HG02759 (cell line): ENCODE measurements around the gene MARCHF3.
"Not testable (repeated sequence)": the region's sequence is repeated elsewhere in the genome, so short reads cannot be mapped to it uniquely, and the experiment has no call there.

Source experiments
- ATAC-seq: cut with Tn5 transposase; IDR thresholded peaks from one replicate; pipeline ENCODE4 v1.9.1; 2021; ENCODE audit warnings: mild to moderate bottlenecking, moderate library complexity; ENCODE audit not compliant: unreplicated experiment

Gene MARCHF3

DNA sequence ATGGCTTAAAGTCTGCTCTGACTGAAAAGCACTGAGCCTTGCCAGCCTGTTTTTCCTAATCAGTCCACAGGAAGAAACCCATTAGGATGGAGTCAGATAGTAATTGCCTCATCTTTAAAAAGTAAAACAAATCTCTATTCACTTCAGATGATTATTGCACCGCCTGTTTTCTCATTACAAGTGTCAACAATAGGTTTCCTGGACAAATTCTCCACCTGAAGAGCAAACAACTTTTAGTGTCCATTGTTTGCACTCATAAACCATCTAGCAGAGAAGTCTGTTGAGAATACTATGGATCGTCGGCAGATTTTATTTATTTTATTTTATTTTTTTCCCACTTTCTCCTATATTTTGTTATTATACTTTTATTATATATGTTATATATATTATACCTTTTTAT is 22.7 kb upstream of the MARCHF3 start:
- no peak for ATAC-seq

DNA sequence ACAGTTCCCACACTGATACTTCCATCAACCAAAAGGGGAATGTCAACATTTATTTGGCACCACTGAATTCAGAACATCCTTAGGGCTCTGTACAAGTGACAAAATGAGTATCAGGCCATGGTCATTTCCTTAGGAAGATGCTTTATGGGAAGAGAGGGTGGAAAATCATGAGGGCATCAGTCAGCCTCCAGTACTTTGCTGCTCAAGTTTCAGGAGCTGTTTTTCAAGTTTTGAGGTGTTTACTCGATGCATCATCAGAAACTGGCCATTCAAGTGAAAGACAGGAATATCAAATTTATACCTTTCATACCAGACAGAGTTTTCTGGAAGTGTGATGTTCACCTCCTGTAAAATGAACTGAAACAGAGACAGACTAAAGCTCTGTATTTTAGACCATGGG is 21.2 kb upstream of the MARCHF3 start:
- no peak for ATAC-seq

DNA sequence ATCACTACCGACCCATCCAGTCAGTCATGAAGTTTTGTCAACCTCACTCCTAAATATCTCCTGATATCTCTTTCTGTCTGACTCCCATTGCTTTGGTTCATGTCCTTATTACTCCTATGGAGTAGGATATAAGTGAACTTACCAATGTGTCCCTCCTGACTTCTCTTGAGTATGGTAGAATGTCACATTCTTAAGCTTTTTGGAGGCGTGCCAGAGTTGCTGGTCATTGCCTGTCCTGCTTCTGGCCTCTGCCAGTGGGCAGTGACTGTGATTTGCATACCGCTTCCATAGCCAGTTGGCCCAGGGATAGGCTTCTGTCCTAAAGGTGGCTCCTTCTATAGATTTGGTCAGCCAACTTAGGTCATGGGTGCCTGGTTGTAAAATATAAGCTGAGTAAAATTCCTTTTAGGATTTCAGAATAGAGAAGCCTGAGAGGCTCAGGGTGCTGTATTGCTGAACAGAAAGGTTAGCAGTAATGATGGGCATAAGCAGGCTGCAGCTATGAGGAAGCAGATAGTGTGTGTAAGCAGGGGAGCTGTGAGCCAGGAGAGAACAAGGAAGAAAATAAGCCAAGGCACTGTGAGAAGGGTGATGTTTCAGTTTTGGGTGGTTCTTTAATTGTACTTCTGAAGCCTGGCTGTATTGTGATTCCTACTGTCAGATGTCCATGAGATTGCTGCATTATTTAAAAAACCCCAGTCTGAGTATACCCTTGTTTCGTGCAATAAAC is 16.1 kb upstream of the MARCHF3 start:
- no peak for ATAC-seq

DNA sequence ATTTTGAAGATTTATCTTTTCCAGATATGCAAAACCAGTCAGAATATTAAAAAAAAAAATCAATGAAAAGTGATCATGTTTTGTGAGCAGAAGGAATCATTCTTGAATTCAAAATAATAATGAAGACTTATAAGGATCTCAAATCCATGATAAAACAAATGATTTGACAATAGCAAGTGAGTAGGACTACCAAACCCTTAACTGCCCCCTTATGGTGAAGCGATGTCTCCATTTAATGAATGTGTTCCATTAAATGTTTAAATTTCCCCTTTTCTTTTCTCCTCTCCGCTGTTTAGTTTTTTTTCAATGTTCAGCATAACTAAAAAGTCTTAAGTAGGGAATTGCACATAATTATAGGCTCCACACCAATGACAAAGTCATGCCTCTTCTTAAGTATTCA is 12.2 kb upstream of the MARCHF3 start:
- no peak for ATAC-seq

DNA sequence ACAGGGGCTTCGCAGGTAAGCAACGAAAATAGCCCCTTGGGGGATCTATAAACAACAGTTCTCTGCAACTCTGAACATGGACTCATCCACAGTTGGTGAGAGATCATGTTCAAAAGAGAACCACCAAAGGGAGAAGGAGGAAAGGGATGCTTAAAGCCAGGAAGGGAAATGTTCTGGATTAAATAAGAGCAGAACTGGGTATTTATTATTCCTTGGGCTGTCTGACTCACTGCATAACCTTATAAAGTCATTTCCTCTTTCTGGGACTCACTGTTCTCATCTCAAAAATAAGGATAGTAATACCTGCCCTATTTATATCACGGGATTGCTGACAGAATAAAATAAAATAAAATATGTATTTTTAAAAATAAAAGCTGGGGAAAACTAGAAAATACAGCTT is 11.2 kb upstream of the MARCHF3 start:
- no peak for ATAC-seq

DNA sequence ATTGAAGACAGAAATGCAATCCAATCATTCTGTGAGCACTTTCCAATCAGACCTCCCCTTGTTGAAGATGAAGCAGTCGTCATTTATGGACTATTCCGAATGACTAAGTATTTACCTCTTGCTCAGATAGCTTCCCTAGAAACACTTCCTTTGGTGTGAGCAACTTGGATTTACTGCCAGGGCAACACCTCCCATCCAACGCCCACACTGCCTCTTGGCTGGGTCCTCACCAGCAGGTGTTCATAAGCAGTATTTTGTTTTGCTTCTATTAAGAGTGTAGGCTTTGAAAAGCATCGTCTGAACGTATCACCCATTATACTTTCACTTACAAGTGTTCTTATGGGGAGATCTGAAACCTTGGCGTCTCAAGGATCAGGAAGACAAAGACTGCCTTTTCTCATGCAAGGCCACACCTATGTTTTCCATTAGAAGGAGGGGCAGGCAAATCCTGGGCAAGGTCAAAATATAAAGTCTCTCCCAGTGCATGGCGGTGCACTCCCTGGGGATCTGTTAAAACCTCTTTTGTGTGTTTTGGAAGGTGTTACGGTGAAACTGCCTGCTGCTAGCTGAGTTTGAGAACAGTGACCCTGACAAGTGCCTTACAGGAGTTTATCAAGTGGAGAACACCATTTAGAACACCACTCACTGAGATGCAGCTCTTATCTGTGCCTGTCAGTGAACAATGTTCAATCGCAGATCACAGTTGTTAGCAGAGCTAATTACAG is 10.6 kb upstream of the MARCHF3 start:
- no peak for ATAC-seq

DNA sequence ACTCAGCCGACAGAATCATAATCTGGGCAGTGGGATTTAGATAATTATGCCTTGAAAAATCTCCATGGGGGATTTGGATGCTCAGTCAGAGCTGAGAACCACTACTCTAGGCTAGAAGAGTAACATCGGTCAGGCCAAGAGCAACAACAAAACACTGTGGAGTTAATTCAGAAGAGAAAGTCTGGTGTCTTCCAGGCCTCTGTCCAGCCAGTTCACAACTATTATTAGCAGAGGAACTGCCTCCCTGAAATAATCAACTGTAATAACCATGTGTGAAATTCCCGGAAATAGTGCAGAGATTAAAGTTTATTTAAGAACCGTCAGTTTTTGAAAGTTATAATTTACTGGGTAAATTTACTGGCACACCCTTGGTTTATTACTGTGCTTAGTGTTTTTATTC is 8.2 kb upstream of the MARCHF3 start:
- ATAC-seq = no peak

DNA sequence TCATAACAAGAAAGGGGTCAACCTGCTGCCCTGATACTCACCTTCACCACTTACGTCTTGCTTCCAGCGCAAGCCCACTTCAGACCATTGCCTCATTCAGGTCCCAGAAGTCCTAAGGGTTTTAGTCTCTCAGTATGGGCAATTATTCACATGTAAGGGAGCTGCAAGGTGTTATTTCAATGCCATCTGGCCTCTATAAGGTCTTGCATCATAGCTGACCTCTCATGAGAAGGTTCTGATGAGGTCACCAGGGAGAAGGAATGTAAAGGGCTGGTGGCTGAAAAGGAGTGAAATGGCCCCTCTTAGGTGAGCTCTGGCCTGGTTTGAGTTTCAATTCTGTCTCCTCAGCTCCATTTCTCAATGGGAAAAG is 1.5 kb upstream of the MARCHF3 start:
- no peak for ATAC-seq

DNA sequence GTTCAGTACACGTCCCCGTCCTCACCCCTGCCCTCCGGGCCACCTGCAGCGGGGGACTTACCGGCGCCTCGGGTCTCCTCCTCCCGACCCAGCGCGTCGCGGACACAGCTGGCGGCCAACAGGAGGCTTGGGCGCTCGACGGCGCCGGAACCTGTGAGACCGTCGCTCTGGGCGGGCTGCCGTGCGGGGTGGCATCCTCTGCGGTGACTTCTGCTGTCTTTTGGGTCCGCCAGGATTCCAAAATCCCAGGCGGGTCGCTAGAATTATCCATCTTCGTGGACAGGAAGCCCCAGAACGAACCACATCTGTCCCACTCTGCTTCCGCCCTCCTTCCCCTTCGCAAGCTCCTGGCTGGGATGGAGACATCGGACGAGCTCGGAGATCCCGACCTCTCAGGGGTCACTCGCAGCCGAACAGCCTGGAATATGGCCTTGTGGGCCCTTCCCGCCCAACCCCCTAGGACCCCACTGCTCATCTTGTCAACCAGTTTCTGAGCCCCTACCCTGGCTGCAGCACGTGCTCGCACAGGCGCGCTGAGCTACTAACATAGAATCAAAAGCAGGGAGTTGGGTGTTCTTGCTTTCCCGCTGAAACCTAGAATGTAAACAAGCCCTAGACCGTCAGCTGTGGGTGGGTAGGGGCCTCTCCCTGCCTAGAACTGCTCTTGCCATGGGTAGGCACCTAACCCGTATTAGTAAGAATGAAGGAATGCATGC is 947 bp upstream of the MARCHF3 start:
- peak; percentile 20 for ATAC-seq

DNA sequence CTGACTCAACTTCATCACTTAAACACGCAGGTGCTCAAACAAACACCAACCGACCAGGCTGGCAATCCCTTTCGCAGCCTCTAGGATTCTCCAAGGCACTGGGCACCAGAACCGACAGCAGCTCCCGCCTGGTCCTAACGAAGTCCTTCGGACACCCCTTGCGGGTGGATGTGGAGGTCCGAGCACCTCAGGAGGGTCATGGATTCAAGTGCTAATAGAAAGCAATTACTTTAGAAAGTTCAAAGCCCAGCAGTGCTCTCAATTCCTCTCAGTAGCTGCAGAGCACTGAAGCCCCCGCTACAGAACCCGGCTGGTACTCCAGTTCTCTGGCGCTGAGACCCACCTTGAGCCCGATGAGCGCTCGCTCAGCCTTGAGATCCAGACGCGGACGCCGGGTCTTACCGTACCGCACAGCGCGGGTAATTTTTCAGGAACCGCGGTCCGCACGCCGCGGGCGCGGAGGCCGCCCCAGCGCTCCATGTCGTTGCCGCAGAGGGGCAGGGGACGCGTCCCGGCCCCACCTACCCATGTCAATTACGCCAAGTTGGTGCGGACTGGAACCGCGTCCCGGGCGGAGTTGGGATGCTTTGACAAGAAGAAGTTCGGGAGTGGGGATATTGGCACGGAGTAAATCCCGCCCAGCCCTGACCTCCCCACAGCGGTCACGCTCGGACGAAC is 638 bp downstream of the MARCHF3 start:
- peak; percentile 20 for ATAC-seq

DNA sequence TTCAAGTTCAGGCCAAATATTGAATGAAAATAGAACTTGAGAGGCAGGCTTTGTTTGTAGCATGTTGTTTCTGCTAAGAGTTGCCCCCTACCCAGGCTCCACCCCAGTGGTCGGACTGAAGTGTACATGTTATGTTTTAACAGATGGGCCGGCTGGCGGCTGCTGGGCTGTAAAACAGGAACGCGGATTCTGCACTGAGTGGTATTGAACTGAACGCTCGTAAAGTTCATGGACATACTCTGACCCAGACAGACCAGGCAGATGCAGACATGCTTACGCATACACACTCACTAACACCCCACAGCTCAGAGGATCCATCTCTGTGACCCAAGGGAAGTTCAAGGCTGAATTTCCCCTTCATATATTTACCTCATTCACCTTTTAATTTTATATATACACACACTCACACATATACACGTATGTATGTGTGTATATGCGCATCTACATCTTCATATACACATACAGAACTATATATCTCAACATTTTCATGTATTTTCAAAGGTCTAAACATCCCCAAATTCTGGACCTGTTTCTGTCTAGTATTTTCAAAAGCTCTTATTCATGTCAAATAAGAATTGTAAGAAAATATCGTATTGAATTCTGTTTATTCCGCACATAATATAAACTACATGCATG is 1.4 kb downstream of the MARCHF3 start:
- no peak for ATAC-seq

DNA sequence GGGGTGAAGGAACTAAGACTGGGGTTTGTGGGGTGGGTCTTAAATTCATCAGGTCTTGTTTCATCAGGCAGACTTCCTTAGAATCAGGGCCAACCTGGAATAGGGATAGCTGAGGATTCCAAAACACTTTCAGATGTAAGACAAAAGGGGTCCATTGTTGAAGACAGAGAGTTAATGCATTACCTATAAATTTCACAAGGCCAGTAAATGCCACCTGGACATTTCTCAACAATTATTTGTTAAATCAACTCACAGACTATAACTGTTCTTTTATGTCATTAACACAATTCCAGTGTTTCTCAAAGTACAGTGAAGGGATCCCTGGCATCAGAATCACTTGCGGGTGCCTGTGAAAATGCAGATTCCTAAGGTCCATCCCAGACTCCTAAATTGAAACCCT is 2.8 kb downstream of the MARCHF3 start:
- ATAC-seq = no peak

DNA sequence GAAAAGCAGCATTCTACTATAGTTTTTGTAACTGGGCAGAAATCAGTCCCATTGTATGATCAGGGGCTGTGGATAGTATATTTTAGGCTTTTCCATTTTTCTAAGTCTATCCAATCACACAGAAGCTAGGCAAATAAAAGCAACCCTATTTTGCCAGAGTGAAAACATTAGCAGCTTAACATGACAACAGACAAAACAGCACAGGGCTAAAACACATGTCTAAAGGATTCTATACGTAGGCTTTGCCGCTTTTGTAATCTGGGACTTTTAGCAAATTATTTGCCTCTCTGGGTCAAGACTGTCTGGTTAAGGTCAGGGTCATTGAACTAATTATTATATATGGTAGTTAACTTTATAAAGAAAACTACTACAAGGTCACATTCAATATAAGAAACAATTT is 4.2 kb downstream of the MARCHF3 start:
- no peak for ATAC-seq

DNA sequence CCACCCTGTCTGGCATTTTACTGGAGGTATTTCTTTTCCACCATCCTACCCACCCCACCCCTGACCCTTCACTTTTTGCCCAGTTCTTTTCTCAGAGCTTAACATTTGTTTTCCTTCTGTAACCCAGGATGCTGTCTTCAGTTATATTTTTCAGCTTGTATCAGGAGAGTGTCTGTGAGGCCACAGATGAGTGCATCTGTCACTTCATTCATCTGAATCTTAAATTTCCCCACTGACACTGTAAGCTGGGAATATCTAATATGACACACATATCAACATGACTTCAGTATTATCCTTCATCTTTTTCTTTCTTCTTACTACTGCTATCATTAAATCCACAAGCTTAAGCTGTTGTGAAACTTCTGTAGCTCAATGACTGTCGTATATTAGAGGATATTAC is 4.9 kb downstream of the MARCHF3 start:
- no peak for ATAC-seq

DNA sequence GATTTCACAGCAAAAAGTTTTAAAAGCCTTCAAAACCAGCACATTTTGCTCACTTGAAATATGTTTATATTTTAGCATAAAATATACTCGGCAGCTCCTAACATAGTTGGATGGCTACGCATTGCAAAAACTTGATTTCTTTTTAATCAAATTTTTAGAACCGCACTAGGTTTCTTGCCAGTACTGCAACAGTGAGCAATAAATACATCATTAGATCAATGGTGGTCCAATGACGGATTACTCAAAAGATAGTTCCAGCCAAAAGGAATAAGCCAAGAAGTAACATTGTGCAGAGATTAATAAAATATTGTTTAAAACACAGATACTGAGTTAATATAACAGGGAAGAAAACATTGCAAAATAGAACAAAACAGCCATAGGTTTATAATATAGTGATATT is 5.5 kb downstream of the MARCHF3 start:
- no peak for ATAC-seq

DNA sequence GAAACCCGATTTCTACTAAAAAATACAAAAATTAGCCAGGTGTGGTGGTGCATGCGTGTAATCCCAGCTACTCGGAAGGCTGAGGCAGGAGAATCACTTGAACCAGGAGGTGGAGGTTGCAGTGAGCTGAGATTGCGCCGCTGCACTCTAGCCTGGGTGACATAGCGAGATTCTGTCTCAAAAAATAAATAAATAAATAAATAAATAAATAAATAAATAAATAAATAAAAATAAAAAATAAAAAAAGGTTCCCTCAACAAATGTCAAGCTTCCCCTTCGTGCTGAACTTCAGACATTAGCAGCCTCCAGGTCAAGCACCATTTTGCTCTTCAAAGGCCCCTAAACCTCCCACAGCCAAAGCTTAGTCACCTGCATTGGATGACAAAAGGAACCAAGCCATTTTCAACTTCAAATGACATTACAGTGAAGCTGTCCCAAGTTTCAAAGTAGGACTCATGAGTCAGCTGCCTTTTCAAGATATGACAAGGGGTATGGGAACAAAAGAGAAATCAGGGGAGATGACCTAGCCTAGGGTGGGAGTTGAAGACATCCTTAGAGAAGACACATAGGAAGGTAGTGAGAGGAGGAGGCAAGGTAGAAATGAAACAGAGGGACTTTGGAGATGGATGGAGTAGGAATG is 6.7 kb downstream of the MARCHF3 start:
- not testable (repeated sequence) for ATAC-seq

DNA sequence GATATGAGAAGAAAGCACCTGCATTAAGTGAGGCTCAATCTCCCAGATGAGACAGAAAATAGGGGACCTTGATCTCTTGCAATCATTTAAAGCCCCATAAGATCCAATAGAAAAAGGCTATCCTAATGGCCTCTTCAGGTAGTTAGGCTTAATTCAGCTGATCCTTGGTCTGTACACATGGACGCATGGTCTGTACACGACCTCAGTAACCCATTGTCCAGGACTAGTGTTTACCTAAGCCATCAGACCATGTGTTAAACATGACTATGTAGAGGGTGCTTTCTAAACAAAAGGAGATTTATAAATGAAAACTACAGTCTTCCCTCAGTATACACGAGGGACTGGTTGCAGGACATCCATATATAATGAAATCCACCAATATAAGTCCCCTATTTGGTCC is 7.5 kb downstream of the MARCHF3 start:
- no peak for ATAC-seq

DNA sequence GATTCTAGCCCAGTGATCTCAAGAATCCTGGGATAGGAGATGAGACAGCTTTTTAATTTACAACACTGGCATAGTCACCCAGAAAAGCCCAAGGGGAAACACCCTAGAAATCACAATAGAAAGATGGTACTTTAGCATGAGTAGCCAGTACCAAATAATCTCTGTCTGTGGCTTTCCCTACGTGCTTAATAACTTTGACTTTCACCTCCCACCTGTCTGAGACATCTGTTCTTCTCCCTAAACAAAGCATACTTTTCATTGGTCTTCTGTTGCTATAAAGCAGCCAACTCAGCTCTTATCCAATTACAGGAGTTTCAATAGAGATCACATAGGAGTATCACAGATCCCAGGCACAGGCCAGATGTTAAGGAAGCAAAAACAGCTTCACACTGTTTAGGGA is 10.4 kb downstream of the MARCHF3 start:
- peak; percentile 69 for ATAC-seq

DNA sequence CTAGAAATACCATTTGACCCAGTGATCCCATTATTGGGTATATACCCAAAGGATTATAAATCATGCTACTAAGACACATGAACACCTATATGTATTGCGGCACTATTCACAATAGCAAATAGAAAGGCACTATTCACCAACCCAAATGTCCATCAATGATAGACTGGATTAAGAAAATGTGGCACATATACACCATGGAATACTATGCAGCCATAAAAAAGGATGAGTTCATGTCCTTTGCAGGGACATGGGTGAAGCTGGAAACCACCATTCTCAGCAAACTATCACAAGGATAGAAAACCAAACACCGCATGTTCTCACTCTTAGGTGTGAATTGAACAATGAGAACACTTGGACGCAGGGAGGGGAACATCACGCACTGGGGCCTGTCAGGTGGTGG is 13.6 kb downstream of the MARCHF3 start:
- ATAC-seq = not testable (repeated sequence)

DNA sequence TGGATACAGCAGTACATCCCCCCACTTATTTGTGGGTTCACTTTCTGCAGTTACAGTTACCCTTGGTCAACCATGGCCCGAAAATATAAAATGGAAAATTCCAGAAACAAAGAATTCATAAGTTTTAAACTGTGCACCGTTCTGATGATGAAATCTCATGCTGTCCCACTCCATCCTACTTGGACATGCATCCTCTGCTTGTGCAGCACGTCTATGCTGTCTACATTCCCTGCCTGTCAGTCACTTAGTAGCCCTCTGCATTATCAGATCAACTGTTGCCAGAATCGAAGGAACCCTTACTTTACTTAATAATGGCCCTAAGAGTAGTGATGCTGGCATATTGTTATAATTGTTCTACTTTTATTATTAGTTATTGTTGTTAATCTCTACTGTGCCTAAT is 14.6 kb downstream of the MARCHF3 start:
- no peak for ATAC-seq

DNA sequence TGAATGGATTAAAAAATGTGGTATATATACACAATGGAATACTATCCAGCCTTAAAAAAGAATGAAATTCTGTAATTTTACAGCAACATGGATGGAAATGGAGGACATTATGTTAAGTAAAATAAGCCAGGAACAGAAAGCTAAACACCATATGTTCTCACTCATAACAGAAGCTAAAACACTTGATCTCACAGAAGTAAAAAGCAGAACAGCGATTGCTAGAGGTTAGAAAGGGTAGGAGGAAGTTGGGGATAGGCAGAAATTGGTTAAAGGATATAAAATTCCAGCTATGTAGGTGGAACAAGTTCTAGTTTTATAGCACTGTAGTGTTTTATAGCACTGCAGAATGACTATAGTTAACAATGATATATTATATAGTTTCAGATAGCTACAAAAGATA is 15.8 kb downstream of the MARCHF3 start:
- peak; percentile 54 for ATAC-seq
